Spinal cord (tissue), 10 donors: ENCODE measurements around the gene GSTT4. TPM values are rescaled to one million over a fixed set of nuclear protein-coding genes. Genes with fewer than 3 reads are reported as not detected.

Experiments
- DNase-seq, 6 donors: peaks; one replicate each; pipeline versions ENCODE4 v3.0.0 to v3.0.0-alpha.2; 2013 to 2015; ENCODE audit warnings: low spot score in 6 of 6, low read depth in 4 of 6
- H3K27ac ChIP-seq: one replicate; pipeline ENCODE4 v1.5.1; 2013; ENCODE audit warnings: low read depth, low read length, control low read depth
- H3K27me3 ChIP-seq: one replicate; pipeline ENCODE4 v1.6.1; 2013; ENCODE audit warnings: low read length; ENCODE audit not compliant: control insufficient read depth, insufficient read depth
- H3K36me3 ChIP-seq: one replicate; pipeline ENCODE4 v1.6.1; 2013; ENCODE audit warnings: low read length; ENCODE audit not compliant: control insufficient read depth, insufficient read depth
- H3K4me1 ChIP-seq: one replicate; pipeline ENCODE4 v1.6.1; 2013; ENCODE audit warnings: low read length; ENCODE audit not compliant: control insufficient read depth, insufficient read depth
- H3K4me3 ChIP-seq: one replicate; pipeline ENCODE4 v1.5.1; 2013; ENCODE audit warnings: low read depth, low read length, control low read depth
- H3K9me3 ChIP-seq: one replicate; pipeline ENCODE4 v1.6.1; 2013; ENCODE audit warnings: low read length; ENCODE audit not compliant: control insufficient read depth, insufficient read depth
- WGBS: methylation state at CpG from one replicate; pipeline ENCODE4 v1.1.5; 2013; ENCODE audit warnings: missing lambda C conversion rate; ENCODE audit not compliant: insufficient coverage; 5-methylcytosine and 5-hydroxymethylcytosine counted together
- polyA plus RNA-seq, 2 donors: library from polyadenylated mRNA; unstranded; fragments of 120-200 nt; gene quantifications; one replicate each; pipeline ENCODE4 v1.2.1, GENCODE V29; 2013; ENCODE audit not compliant: insufficient read length in 2 of 2
- total RNA-seq, 2 donors: library from RNA; depleted of rRNA in 1 of 2; stranded (reverse); fragments of 120-200 nt in 1 of 2; fragments of >200 nt in 1 of 2; gene quantifications; one replicate each; pipeline versions ENCODE4 v1.2.3 to v1.2.4, GENCODE V29; 2013 to 2014
- donor health status: healthy.

The GSTT4 gene
- total and polyA plus RNA-seq, 4 donors, result not detected

DNA sequence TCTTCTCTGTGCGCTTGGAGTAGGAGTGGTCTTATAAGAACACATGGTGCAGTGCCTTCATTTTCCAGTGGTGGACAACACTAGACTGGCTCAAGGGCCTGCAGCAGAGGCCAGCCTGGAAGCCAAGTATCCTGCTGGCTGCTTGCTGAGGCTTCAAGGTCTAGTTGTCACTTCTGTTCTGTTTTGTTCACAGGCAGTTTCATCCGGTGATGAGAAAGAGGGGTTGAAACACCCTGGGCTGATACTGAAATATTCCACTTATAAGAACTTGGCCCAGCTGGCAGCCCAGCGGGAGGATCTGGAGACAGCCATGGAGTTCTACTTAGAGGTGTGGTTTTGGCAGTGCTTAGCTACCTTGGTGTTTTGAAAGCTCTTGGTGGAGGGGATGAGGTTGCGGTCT is 35.7 kb upstream of the GSTT4 start:
- Histone ChIP-seq H3K27ac (no peak overlapping the region), H3K36me3 (peaks cover 55% of the 10 kb centered on the region), H3K9me3 (no peaks in the 10 kb centered on the region), H3K4me1 (no peaks in the 10 kb centered on the region), H3K27me3 (no peaks in the 10 kb centered on the region), H3K4me3 (no peak overlapping the region)
- DNase-seq, result no peak
- 88% methylated on average over 2 of the region's 4 CpGs for WGBS

GRCh38 chr22:24039046-24039445 is 33.8 kb upstream of the GSTT4 start:
- H3K4me1 ChIP-seq, result no peaks in the 10 kb centered on the region
- 95% methylated on average over 4 of the region's 6 CpGs for WGBS
- H3K27me3 ChIP-seq, result no peaks in the 10 kb centered on the region
- H3K36me3 ChIP-seq, result peaks cover 47% of the 10 kb centered on the region
- no peak overlapping the region for H3K4me3 ChIP-seq
- no peak overlapping the region for H3K27ac ChIP-seq
- no peaks in the 10 kb centered on the region for H3K9me3 ChIP-seq
- no peak for DNase-seq

- Histone ChIP-seq H3K9me3 (no peaks in the 10 kb centered on the region), H3K4me3 (no peak overlapping the region), H3K4me1 (no peaks in the 10 kb centered on the region), H3K27me3 (no peaks in the 10 kb centered on the region), H3K27ac (no peak overlapping the region), H3K36me3 (peaks cover 43% of the 10 kb centered on the region)
- DNase-seq, result no peak
- 92% methylated on average over 4 of the region's 8 CpGs for WGBS
Measured at GRCh38 chr22:24037851-24038765, 32.9 kb upstream of the GSTT4 start.

- Histone ChIP-seq H3K36me3 (peaks cover 24% of the 10 kb centered on the region), H3K27ac (no peak overlapping the region), H3K27me3 (no peaks in the 10 kb centered on the region), H3K4me3 (no peak overlapping the region), H3K9me3 (no peaks in the 10 kb centered on the region), H3K4me1 (no peaks in the 10 kb centered on the region)
- no peak for DNase-seq
- WGBS, result 96% methylated on average over 5 of the region's 5 CpGs
Measured at GRCh38 chr22:24035296-24035695, 30.0 kb upstream of the GSTT4 start.

- Histone ChIP-seq H3K4me3 (no peak overlapping the region), H3K27ac (no peak overlapping the region), H3K4me1 (no peaks in the 10 kb centered on the region), H3K9me3 (no peaks in the 10 kb centered on the region), H3K27me3 (no peaks in the 10 kb centered on the region), H3K36me3 (peaks cover 24% of the 10 kb centered on the region)
- DNase-seq, result no peak
- WGBS, result 65% methylated on average over 2 of the region's 4 CpGs
Measured at GRCh38 chr22:24033731-24034130, 28.5 kb upstream of the GSTT4 start.

GRCh38 chr22:24030186-24030702 is 25.0 kb upstream of the GSTT4 start:
- Histone ChIP-seq H3K9me3 (no peaks in the 10 kb centered on the region), H3K36me3 (peaks cover 5% of the 10 kb centered on the region), H3K4me3 (no peak overlapping the region), H3K4me1 (no peaks in the 10 kb centered on the region), H3K27me3 (no peaks in the 10 kb centered on the region), H3K27ac (no peak overlapping the region)
- DNase-seq, result peak in 1 of 6 donors; percentile 3

GRCh38 chr22:24029304-24029703 is 24.1 kb upstream of the GSTT4 start:
- H3K4me3 ChIP-seq, result no peak overlapping the region
- no peaks in the 10 kb centered on the region for H3K9me3 ChIP-seq
- WGBS, result no CpG with 5 or more reads among the region's 3 CpGs
- no peaks in the 10 kb centered on the region for H3K4me1 ChIP-seq
- H3K36me3 ChIP-seq, result peaks cover 5% of the 10 kb centered on the region
- no peak for DNase-seq
- no peaks in the 10 kb centered on the region for H3K27me3 ChIP-seq
- no peak overlapping the region for H3K27ac ChIP-seq

DNA sequence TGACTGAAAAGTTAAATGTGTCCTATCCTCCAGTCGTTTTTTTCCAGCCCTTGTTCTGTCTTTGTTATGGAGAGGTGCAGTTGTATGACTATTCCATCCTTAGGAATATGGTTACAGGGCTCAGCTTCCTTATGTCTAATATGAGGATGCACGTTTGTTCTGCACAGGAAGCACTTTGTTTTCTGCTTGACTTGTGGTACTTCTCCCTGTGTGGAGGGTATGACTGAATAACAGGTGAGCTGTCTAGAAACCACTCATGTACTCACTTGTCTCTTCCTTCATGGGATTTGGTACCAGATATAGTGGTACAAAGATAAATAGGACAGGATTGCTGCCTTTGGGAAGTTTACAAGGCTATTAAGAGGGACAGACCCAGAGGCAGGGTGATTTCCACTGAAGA is 23.3 kb upstream of the GSTT4 start:
- H3K36me3 ChIP-seq, result peaks cover 5% of the 10 kb centered on the region
- no peaks in the 10 kb centered on the region for H3K27me3 ChIP-seq
- no peak overlapping the region for H3K4me3 ChIP-seq
- DNase-seq, result no peak
- H3K4me1 ChIP-seq, result no peaks in the 10 kb centered on the region
- WGBS, result 20% methylated on average over 1 of the region's 2 CpGs
- H3K27ac ChIP-seq, result no peak overlapping the region
- H3K9me3 ChIP-seq, result no peaks in the 10 kb centered on the region

- Histone ChIP-seq H3K4me3 (no peak overlapping the region), H3K9me3 (no peaks in the 10 kb centered on the region), H3K27me3 (no peaks in the 10 kb centered on the region), H3K27ac (no peak overlapping the region), H3K36me3 (peaks cover 5% of the 10 kb centered on the region), H3K4me1 (no peaks in the 10 kb centered on the region)
- WGBS, result 79% methylated on average over 2 of the region's 2 CpGs
- DNase-seq, result no peak
Measured at GRCh38 chr22:24027991-24028390, 22.7 kb upstream of the GSTT4 start.

GRCh38 chr22:24027389-24027975 is 22.2 kb upstream of the GSTT4 start:
- Histone ChIP-seq H3K9me3 (no peaks in the 10 kb centered on the region), H3K36me3 (peaks cover 5% of the 10 kb centered on the region), H3K4me3 (no peak overlapping the region), H3K4me1 (no peaks in the 10 kb centered on the region), H3K27ac (no peak overlapping the region), H3K27me3 (no peaks in the 10 kb centered on the region)
- DNase-seq, result peak in 1 of 6 donors; percentile 5
- WGBS, result 75% methylated on average over 2 of the region's 3 CpGs
